Activated CD4-positive, alpha-beta T cell treated with anti-CD3 and anti-CD28 coated beads for 1 hour (primary cell): ENCODE data around the gene JCAD.
"Not testable (repeated sequence)": the region's sequence is repeated elsewhere in the genome, so short reads cannot be mapped to it uniquely, and the experiment has no call there.

Experiments used
- DNase-seq: peaks from one replicate; pipeline ENCODE4 v3.0.0-alpha.2; 2020

The JCAD gene

GRCh38 chr10:30022590-30022989 lies 36.8 kb downstream of the JCAD start:
- DNase-seq: no peak

- DNase-seq: no peak
These were observed 39.9 kb downstream of the JCAD start for GRCh38 chr10:30019468-30019867.

- DNase-seq: no peak
These were observed 40.9 kb downstream of the JCAD start for GRCh38 chr10:30018496-30018895.

- DNase-seq: no peak
These were observed 41.4 kb downstream of the JCAD start for GRCh38 chr10:30017966-30018365.

GRCh38 chr10:30017556-30017955 lies 41.8 kb downstream of the JCAD start:
- DNase-seq: no peak

GRCh38 chr10:30014511-30014910 lies 44.9 kb downstream of the JCAD start:
- DNase-seq: no peak

- DNase-seq: no peak
These were observed 45.6 kb downstream of the JCAD start for GRCh38 chr10:30013757-30014156.

- no peak for DNase-seq
These were observed 47.3 kb downstream of the JCAD start for GRCh38 chr10:30011956-30012647.

- DNase-seq: no peak
These were observed 48.0 kb downstream of the JCAD start for GRCh38 chr10:30011396-30011795.

- no peak for DNase-seq
These were observed 52.0 kb downstream of the JCAD start for GRCh38 chr10:30007406-30007805.

- DNase-seq: no peak
These were observed 53.0 kb downstream of the JCAD start for GRCh38 chr10:30006410-30006809.

GRCh38 chr10:30005116-30005515 lies 54.3 kb downstream of the JCAD start:
- not testable (repeated sequence) for DNase-seq

GRCh38 chr10:30002426-30003266 lies 56.7 kb downstream of the JCAD start:
- DNase-seq: peak; percentile 27

GRCh38 chr10:30000802-30001571 lies 58.4 kb downstream of the JCAD start:
- no peak for DNase-seq

- DNase-seq: peak; percentile 58
These were observed 61.1 kb downstream of the JCAD start for GRCh38 chr10:29998142-29998808.

- no peak for DNase-seq
These were observed 64.6 kb downstream of the JCAD start for GRCh38 chr10:29994811-29995210.

GRCh38 chr10:29993319-29993915 lies 66.0 kb downstream of the JCAD start:
- DNase-seq: no peak

- DNase-seq: no peak
These were observed 66.5 kb downstream of the JCAD start for GRCh38 chr10:29992914-29993313.

- no peak for DNase-seq
These were observed 68.0 kb downstream of the JCAD start for GRCh38 chr10:29991382-29991781.

GRCh38 chr10:29987471-29987870 lies 71.9 kb downstream of the JCAD start:
- no peak for DNase-seq

- no peak for DNase-seq
These were observed 76.3 kb downstream of the JCAD start for GRCh38 chr10:29982997-29983648.

- no peak for DNase-seq
These were observed 77.9 kb downstream of the JCAD start for GRCh38 chr10:29981510-29981909.
